ENCODE results near the gene DMRTB1.

DMRTB1 gene

DNA sequence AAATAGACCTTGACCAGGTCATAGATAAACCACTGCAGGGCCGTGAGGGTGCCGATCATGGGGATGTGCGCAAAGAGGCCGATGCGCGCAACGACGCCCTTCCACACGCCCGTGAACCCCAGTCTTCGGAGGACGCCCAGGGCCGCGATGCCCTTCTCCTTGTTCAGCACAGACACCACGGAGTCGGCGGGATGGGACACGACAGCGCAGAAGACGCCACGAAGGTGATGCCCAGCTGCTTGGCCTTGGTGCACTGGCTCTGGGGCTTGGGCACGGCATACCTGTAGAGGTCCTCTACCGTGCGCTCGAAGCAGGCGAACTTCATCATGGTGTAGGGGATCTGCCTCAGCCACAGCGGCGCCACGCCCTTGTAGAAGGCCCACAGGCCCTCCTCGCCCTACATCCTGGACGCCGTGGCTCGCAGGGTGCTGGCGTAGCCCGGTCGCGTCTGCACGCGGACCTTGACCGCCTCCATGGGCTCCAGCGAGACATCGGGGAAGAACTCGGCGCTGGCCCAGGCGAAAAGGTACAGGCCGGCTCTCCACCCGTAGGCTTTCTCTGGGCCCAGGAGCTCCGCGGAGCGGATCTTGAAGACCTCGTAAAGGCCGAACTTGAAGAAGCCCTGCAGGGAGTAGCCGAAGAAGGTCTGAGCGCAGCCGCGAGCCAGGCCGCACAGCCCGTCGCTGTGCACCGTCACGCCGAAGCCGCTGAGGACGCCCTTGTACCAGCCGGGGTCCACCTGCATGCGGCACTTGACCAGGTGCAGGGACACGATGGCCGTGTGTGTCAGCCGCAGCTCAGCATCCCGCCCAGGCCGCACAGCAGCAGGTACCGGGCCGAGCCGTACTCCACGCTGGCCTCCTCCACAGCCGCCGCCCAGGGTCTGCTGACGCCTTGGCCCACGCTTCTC, 20.5 kb upstream of the DMRTB1 start:
- DNase-seq, result no peak

DNA sequence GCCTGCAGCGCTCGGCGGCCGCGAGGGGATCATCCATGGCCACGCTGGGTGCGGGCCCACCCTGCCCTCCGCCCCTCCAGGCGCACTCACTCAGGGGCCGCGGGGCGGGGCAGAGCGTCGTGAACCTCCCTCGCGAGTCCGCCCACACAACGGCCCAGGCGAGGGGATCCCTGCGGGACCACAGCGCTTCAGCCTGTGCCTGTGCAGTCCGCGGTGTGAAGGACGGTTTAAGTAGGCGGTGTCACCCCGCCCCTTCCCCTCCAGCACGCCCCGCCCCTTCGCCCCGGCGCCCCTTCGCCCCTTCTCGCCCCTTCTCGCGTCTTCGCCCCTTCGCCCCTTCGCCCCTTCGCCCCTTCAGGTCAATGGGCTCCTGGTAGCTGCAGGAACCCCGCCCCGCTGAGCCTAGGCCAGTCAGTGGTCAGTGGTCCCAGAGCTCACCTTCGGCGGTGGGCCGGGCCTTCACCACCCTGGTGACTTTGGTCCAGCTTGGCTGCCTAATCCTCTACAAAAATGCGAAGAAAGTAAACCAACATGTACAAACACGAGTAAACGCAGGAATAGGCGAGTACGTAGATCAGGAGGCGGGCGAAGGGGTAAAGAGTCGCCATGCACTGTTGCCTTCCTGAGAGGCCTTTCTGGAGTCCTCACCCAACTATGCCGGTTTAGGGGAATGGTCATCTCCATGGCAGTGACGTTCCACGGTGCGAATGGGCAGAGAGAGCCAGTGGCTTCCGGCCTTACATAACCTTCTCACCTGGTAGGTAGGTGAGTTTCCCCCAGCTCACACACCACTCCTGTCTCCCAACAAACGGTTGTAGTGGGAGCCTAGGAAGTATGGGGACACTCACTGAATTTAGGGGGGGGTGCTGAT, 19.6 kb upstream of the DMRTB1 start:
- no peak for DNase-seq

DNA sequence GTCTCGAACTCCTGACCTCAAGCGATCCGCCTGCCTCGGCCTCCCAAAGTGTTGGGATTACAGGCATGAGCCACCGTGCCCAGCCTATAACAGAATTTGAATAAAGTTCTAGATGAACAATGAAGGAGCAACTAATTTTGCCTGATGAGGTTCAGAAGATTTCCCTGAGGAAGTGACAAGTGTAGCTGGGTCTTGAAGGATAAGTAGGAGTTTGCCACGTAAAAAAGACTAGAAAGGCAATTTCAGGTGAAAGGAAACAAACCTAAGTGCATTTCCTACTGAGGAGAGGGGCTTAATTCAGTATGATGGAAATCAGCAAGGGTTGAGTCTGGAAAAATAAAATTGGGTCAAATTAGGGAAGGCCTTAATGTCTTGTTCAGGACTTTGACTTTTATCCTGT, 18.6 kb upstream of the DMRTB1 start:
- DNase-seq, result no peak

- no peak for DNase-seq
Measured at GRCh38 chr1:53442299-53442698, 16.9 kb upstream of the DMRTB1 start.

DNA sequence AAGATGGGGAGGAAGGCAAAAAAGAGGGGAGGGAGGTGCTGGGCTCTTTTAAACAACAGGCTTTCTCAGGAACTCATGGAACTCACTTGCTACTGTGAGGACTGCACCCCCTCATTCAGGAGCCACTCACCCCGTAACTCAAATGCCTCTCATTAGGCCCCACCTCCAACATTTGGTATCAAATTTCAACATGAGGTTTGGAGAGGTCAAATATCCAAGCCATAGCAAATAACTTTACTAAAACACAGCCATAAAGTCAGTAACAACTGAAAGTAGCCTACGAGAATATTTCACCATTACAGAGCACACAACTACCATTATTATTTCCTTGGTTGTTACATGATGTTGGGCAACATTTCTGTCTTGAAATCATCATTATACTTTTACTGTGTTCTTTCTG, 13.1 kb upstream of the DMRTB1 start:
- DNase-seq, result no peak

DNA sequence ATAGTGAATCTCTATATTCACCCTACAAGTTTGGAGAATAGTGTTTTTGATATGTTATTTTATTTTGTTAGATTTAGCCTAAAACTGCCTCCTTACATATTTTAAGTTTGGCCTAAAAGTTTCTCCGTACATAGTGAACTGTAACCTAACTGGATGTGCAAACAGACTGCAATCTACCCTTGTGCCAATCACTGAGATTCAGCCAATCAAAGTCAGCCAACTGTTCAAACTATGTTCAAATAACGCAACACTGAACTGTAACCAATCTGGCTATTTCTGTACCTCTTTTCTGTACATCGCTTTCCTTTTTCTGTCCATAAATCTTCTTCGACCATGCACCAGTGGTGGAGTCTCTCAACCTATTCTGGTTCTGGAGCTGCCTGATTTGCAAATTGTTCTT, 11.8 kb upstream of the DMRTB1 start:
- DNase-seq, result no peak

- no peak for DNase-seq
Measured at GRCh38 chr1:53448241-53448841, 10.9 kb upstream of the DMRTB1 start.

- DNase-seq, result no peak
Measured at GRCh38 chr1:53449021-53449420, 10.2 kb upstream of the DMRTB1 start.

- no peak for DNase-seq
Measured at GRCh38 chr1:53449693-53450092, 9.5 kb upstream of the DMRTB1 start.

DNA sequence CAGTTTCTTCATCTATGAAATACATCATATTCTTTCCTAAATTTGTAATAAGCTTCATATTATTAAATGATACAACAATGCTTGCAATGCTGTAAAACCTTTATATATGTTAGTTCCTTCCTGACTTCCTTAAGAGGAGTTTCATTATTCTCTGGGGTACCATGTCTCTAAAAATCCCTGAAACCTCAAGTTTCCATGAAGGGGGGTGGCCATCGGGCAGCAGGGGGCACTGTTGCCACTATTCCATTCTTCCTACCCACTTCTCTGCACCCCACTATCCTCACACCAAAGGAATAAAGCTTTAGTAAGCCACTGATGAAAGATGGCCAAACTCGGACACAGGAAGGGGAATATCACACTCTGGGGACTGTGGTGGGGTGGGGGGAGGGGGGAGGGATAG, 9.0 kb upstream of the DMRTB1 start:
- no peak for DNase-seq

GRCh38 chr1:53454019-53454418, 5.2 kb upstream of the DMRTB1 start:
- DNase-seq, result no peak

GRCh38 chr1:53455364-53455991, 3.7 kb upstream of the DMRTB1 start:
- DNase-seq, result no peak

DNA sequence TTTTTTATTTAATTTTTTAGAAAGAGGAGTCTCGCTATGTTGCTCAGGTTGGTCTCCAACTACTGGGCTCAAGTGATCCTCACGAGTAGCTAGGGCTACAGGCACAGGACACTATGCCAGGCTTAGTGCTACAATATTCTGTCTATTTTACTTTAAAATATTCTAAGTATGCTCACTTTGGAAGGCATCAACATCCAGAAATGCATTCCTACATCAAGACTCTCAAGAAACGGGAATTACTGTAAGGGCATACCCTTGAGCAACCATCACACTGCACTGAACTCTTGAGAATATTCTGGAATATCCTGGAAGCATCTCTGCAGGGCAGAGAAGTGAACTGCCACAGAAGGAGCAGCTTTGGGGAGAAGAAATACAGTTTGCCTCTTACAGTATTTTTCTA, 565 bp upstream of the DMRTB1 start:
- no peak for DNase-seq

GRCh38 chr1:53460211-53460634, 1.0 kb downstream of the DMRTB1 start:
- DNase-seq, result no peak

- no peak for DNase-seq
Measured at GRCh38 chr1:53460666-53461322, 1.6 kb downstream of the DMRTB1 start.

GRCh38 chr1:53461323-53462044, 2.3 kb downstream of the DMRTB1 start:
- no peak for DNase-seq

- no peak for DNase-seq
Measured at GRCh38 chr1:53462193-53462592, 3.0 kb downstream of the DMRTB1 start.

GRCh38 chr1:53462769-53463501, 3.7 kb downstream of the DMRTB1 start:
- DNase-seq, result no peak

- no peak for DNase-seq
Measured at GRCh38 chr1:53463961-53464899, 5.0 kb downstream of the DMRTB1 start.

All from CD4-positive, alpha-beta T cell treated with Interleukin-10 for 1 hour (primary cell).